Body of pancreas (tissue), 4 donors: Measurements from ENCODE around the gene RBM48.
"Not testable (repeated sequence)": the region's sequence is repeated elsewhere in the genome, so short reads cannot be mapped to it uniquely, and the experiment has no call there.

Experiments used
- POLR2A ChIP-seq, 3 donors: fragments of 450-650 bp; IDR thresholded peaks; one replicate each; pipeline ENCODE4 v1.6.1; 2016; ENCODE audit warnings: antibody characterized with exemption in 3 of 3, mild to moderate bottlenecking in 2 of 3
- TF ChIP-seq, protein P1 (sequence below), 7 experiments: fragments of 450-650 bp in 4 of 7; fragments of 200-600 bp in 3 of 7; sonication (generic) in 3 of 7; IDR thresholded peaks; one replicate each; pipeline ENCODE4 v1.5.1; 2016 to 2019; ENCODE audit warnings: antibody characterized with exemption in 7 of 7

DNA sequence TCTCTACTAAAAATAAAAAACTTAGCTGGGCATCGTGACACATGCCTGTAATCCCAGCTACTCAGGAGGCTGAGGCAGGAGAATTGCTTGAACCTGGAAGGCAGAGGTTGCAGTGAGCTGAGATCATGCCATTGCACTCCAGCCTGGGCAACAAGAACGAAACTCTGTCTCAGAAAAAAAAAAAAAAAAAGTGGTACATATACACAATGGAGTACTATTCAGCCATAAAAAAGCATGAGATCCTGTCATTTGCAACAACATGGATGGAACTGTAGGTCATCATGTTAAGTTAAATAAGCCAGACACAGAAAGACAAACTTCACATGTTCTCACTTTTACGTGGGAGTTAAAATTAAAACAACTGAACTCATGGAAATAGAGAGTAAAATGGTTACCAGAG lies 14.9 kb downstream of the RBM48 start:
- TF ChIP-seq, protein P1, sequence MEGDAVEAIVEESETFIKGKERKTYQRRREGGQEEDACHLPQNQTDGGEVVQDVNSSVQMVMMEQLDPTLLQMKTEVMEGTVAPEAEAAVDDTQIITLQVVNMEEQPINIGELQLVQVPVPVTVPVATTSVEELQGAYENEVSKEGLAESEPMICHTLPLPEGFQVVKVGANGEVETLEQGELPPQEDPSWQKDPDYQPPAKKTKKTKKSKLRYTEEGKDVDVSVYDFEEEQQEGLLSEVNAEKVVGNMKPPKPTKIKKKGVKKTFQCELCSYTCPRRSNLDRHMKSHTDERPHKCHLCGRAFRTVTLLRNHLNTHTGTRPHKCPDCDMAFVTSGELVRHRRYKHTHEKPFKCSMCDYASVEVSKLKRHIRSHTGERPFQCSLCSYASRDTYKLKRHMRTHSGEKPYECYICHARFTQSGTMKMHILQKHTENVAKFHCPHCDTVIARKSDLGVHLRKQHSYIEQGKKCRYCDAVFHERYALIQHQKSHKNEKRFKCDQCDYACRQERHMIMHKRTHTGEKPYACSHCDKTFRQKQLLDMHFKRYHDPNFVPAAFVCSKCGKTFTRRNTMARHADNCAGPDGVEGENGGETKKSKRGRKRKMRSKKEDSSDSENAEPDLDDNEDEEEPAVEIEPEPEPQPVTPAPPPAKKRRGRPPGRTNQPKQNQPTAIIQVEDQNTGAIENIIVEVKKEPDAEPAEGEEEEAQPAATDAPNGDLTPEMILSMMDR (IDR thresholded peaks at IDR 0.05) = not testable (repeated sequence)
- not testable (repeated sequence) for TF ChIP-seq POLR2A (IDR thresholded peaks at IDR 0.05)
